ENCODE measurements around the gene OR6K3.

Gene OR6K3, protein sequence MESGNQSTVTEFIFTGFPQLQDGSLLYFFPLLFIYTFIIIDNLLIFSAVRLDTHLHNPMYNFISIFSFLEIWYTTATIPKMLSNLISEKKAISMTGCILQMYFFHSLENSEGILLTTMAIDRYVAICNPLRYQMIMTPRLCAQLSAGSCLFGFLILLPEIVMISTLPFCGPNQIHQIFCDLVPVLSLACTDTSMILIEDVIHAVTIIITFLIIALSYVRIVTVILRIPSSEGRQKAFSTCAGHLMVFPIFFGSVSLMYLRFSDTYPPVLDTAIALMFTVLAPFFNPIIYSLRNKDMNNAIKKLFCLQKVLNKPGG

DNA sequence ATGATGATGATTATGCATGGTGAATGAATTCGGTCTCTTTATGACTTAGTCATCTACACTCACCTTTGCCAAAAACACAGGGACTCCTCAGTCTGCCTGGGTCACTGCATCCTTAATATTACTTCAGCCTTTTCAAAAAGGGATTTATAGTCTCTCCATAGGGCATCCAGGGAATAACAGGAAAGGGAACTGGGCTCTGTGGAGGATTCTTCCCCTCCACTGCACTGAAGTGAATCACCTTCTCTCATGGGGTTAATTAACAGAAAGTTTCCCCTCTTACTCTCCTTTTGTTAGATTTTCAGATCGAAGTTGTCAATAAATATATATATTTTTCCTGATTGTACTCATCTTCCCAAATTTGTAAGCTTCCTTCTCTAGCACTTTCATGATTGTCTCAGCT lies at the start of gene OR6K3:
Gene OR6K3, minus strand, starts transcription at position 101 of the 400 bp plus-strand sequence. CDS start 2,605 bp downstream, outside the sequence.
- Histone ChIP-seq H3K4me1 (ENCODE audit: control insufficient read depth in 1 of 2, insufficient read depth in 1 of 2, low read depth in 1 of 2, low read length in 1 of 2) (no peaks in the 10 kb centered on the region), H3K4me3 (ENCODE audit: low read depth in 1 of 2, low read length in 1 of 2) (no peak within 1 kb of the TSS), H3K9me3 (no peaks in the 10 kb centered on the region), H3K36me3 (no peaks in the 10 kb centered on the region), H3K27me3 (no peaks in the 10 kb centered on the region), H3K27ac (no peak within 1 kb of the TSS)
- TF ChIP-seq, protein P1, sequence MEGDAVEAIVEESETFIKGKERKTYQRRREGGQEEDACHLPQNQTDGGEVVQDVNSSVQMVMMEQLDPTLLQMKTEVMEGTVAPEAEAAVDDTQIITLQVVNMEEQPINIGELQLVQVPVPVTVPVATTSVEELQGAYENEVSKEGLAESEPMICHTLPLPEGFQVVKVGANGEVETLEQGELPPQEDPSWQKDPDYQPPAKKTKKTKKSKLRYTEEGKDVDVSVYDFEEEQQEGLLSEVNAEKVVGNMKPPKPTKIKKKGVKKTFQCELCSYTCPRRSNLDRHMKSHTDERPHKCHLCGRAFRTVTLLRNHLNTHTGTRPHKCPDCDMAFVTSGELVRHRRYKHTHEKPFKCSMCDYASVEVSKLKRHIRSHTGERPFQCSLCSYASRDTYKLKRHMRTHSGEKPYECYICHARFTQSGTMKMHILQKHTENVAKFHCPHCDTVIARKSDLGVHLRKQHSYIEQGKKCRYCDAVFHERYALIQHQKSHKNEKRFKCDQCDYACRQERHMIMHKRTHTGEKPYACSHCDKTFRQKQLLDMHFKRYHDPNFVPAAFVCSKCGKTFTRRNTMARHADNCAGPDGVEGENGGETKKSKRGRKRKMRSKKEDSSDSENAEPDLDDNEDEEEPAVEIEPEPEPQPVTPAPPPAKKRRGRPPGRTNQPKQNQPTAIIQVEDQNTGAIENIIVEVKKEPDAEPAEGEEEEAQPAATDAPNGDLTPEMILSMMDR (IDR thresholded peaks at IDR 0.05): no peak

DNA sequence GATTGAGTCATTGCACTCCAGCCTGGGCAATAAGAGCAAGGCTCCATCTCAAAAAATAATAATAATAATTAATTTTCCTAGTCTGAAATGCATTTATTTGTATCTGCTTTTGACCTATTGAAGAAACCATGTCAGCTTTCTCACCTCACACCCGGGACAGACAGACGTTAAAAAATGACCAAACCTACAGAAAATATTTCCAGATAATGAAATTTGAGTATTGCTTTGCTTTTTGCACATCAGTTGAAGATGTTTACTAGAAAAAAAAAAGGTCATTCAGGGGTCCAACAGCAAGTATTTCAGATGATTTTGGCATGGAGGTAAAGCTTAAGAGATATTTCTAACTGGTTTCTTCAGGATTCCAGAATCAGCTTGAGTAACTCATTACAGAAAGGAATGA lies 33.9 kb upstream of the OR6K3 start, which contains the start of gene OR6K6:
Gene OR6K6, plus strand, starts transcription at position 301 of the 400 bp plus-strand sequence. CDS start 168 bp downstream, outside the sequence.
- Histone ChIP-seq H3K4me3 (ENCODE audit: low read depth in 1 of 2, low read length in 1 of 2) (no peak within 1 kb of the TSS), H3K4me1 (ENCODE audit: control insufficient read depth in 1 of 2, insufficient read depth in 1 of 2, low read depth in 1 of 2, low read length in 1 of 2) (no peaks in the 10 kb centered on the region), H3K36me3 (no peaks in the 10 kb centered on the region), H3K9me3 (no peaks in the 10 kb centered on the region), H3K27ac (no peak within 1 kb of the TSS), H3K27me3 (no peaks in the 10 kb centered on the region)
- TF ChIP-seq, protein P1 (IDR thresholded peaks at IDR 0.05): no peak

DNA sequence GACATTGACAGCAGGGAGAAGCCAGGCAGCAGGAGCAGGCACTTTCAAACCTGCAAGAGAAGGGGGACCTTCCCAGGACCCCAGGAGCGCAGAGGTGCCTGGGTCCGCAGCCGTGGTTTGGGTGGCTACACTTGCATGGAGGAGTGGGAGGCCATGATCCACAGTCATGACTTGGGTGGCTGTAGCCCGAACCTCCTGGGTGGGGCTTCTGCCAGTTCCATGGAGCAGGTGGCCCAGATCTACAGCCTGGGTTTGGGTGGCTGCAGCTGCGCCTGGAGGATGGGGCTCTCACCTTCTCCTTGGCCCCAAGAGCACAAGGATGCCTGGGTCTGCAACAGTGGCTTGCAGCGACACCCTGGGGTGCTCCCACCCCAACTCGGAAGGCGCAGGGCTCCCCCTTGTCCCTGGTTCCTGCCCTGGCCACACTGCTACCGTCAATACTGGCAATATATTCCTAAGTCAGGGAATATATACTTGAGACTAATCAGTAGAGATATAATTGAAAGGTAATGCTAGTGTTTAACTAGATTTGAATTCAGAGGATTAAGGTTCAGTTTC lies 31.7 kb upstream of the OR6K3 start:
- no peak overlapping the region for H3K4me3 ChIP-seq (ENCODE audit: low read depth in 1 of 2, low read length in 1 of 2)
- H3K9me3 ChIP-seq: no peaks in the 10 kb centered on the region
- H3K27me3 ChIP-seq: no peaks in the 10 kb centered on the region
- no peaks in the 10 kb centered on the region for H3K4me1 ChIP-seq (ENCODE audit: control insufficient read depth in 1 of 2, insufficient read depth in 1 of 2, low read depth in 1 of 2, low read length in 1 of 2)
- no peaks in the 10 kb centered on the region for H3K36me3 ChIP-seq
- no peak overlapping the region for H3K27ac ChIP-seq
- TF ChIP-seq, protein P1 (IDR thresholded peaks at IDR 0.05): no peak

DNA sequence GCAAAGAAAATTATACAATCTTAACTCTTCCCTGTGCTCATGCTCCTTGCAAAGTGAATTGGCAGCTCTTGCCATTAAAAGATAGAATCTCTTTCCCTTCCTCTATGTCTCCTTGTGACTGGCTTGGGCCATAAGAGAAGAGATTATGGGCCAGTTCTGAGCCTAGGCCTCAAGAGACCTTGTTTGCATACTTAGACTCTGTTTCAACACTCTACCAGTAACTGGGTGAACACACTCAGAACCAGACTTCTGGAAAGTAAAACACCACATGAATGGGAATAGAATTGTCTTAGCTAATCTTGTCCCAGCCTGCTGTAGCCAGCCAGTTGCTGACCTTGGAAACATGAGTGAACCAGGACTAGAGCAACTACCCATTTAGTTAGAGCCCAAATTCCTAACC lies 15.3 kb upstream of the OR6K3 start:
- Histone ChIP-seq H3K27me3 (no peaks in the 10 kb centered on the region), H3K27ac (no peak overlapping the region), H3K36me3 (no peaks in the 10 kb centered on the region), H3K4me1 (ENCODE audit: control insufficient read depth in 1 of 2, insufficient read depth in 1 of 2, low read depth in 1 of 2, low read length in 1 of 2) (no peaks in the 10 kb centered on the region), H3K9me3 (no peaks in the 10 kb centered on the region), H3K4me3 (ENCODE audit: low read depth in 1 of 2, low read length in 1 of 2) (no peak overlapping the region)
- TF ChIP-seq, protein P1 (IDR thresholded peaks at IDR 0.05): no peak

DNA sequence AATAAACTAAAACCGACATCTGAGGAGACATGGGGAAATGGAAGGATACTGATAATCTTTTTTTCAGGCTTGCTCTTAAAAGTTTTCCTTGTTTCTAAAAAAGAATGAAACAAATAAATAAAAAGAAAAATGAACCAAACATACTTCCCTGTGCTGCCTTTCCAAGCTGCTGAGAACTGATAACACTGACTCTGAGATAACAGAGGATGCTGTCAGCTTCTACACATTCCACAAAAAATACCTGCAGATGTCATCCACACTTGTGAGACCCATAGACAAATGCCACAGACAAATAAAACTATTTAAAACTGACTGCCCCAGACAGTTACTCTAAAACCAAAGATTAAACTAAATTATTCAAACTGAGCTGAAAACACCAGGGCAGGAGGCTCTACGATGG lies 12.0 kb upstream of the OR6K3 start:
- H3K27ac ChIP-seq: no peak overlapping the region
- H3K9me3 ChIP-seq: no peaks in the 10 kb centered on the region
- no peaks in the 10 kb centered on the region for H3K27me3 ChIP-seq
- TF ChIP-seq, protein P1 (IDR thresholded peaks at IDR 0.05): no peak
- H3K36me3 ChIP-seq: no peaks in the 10 kb centered on the region
- H3K4me3 ChIP-seq (ENCODE audit: low read depth in 1 of 2, low read length in 1 of 2): no peak overlapping the region
- H3K4me1 ChIP-seq (ENCODE audit: control insufficient read depth in 1 of 2, insufficient read depth in 1 of 2, low read depth in 1 of 2, low read length in 1 of 2): no peaks in the 10 kb centered on the region
